Spleen (tissue), 7 donors: Measurements from ENCODE around the gene SIRT5.

ENCODE experiments used
- CTCF ChIP-seq, 11 experiments: fragments of 200-600 bp in 7 of 11; fragments of 450-650 bp in 4 of 11; sonication (generic) in 4 of 11; IDR thresholded peaks in 8 of 11; conservative IDR thresholded peaks in 3 of 11; 1 replicate in 7 of 11; 2 replicates in 4 of 11; pipeline versions ENCODE4 v1.4.0 to v1.8.0; 2016 to 2021; ENCODE audit warnings: antibody characterized with exemption in 11 of 11, inconsistent platforms in 4 of 11, mild to moderate bottlenecking in 1 of 11
- POLR2A ChIP-seq, 3 donors: fragments of 450-650 bp; IDR thresholded peaks; one replicate each; pipeline ENCODE4 v1.5.1; 2017; ENCODE audit warnings: antibody characterized with exemption in 3 of 3, mild to moderate bottlenecking in 1 of 3
- donor health status: DM: no; HTN: no; CAD: no; lungs with moderate emphysema.
- donor health status: DM: no; HTN: no; CAD: no.
- donor health status: DM: no; HTN: no; CAD: no.

- TF ChIP-seq POLR2A (IDR thresholded peaks at IDR 0.05) (no peak), CTCF (IDR thresholded peaks at IDR 0.05 in 8 of 11, conservative IDR thresholded peaks at IDR 0.05 in 3 of 11) (no peak)
Observed at GRCh38 chr6:13572240-13572639, 2.2 kb upstream of the SIRT5 start.
